Stimulated activated naive B cell treated with anti-CD40 and anti-IgM and Interleukin-4, amounts not matched to agents 10 μg/mL and 1 μg/mL and 100 μg/mL, for 72 hours (primary cell): ENCODE measurements around the gene AP4B1.

Experiments used
- ATAC-seq, 2 donors: fragments of 150-1000 bp; cut with Tn5 transposase; replicated peaks; 2 replicates each; pipeline ENCODE4 v1.10.0; 2021; ENCODE audit warnings: moderate library complexity in 1 of 2
- DNase-seq: peaks from one replicate; pipeline ENCODE4 v3.0.0; 2021
- H3K27ac Mint-ChIP-seq: one replicate; pipeline ENCODE4 v1.8.0; 2022; ENCODE audit warnings: mild to moderate bottlenecking, mixed read lengths
- H3K27me3 Mint-ChIP-seq, 2 donors: one replicate each; pipeline ENCODE4 v1.8.0; 2022; ENCODE audit warnings: mixed read lengths in 2 of 2
- H3K36me3 Mint-ChIP-seq, 2 donors: one replicate each; pipeline ENCODE4 v1.8.0; 2022; ENCODE audit warnings: mixed read lengths in 2 of 2, mild to moderate bottlenecking in 1 of 2
- H3K4me1 Mint-ChIP-seq, 2 donors: one replicate each; pipeline ENCODE4 v1.8.0; 2022; ENCODE audit warnings: mixed read lengths in 2 of 2, mild to moderate bottlenecking in 1 of 2
- H3K4me3 Mint-ChIP-seq, 2 donors: one replicate each; pipeline ENCODE4 v1.8.0; 2022; ENCODE audit warnings: mild to moderate bottlenecking in 2 of 2, mixed read lengths in 2 of 2, moderate library complexity in 1 of 2
- H3K9me3 Mint-ChIP-seq, 2 donors: one replicate each; pipeline ENCODE4 v1.8.0; 2022; ENCODE audit warnings: mixed read lengths in 2 of 2, mild to moderate bottlenecking in 1 of 2

Gene AP4B1

GRCh38 chr1:113918243-113918642 lies 13.6 kb upstream of the AP4B1 start:
- no peak overlapping the region for H3K4me3 Mint-ChIP-seq
- H3K27ac Mint-ChIP-seq, result no peak overlapping the region
- peaks cover 4 to 13% of the 10 kb centered on the region in 2 donors for H3K4me1 Mint-ChIP-seq
- no peaks in the 10 kb centered on the region for H3K27me3 Mint-ChIP-seq
- DNase-seq (no peak), ATAC-seq (no peak)
- peaks cover 0 to 2% of the 10 kb centered on the region in 2 donors for H3K9me3 Mint-ChIP-seq
- peaks cover 11 to 14% of the 10 kb centered on the region in 2 donors for H3K36me3 Mint-ChIP-seq

- Mint-ChIP-seq H3K27me3 (no peaks in the 10 kb centered on the region), H3K4me3 (no peak overlapping the region), H3K4me1 (peaks cover 4 to 13% of the 10 kb centered on the region in 2 donors), H3K9me3 (peaks cover 0 to 2% of the 10 kb centered on the region in 2 donors), H3K27ac (no peak overlapping the region), H3K36me3 (peaks cover 14 to 16% of the 10 kb centered on the region in 2 donors)
- DNase-seq (no peak), ATAC-seq (no peak)
Observed at GRCh38 chr1:113917400-113918082, 12.9 kb upstream of the AP4B1 start.

GRCh38 chr1:113916974-113917373 lies 12.4 kb upstream of the AP4B1 start:
- peaks cover 14 to 17% of the 10 kb centered on the region in 2 donors for H3K36me3 Mint-ChIP-seq
- H3K4me3 Mint-ChIP-seq, result no peak overlapping the region
- DNase-seq (no peak), ATAC-seq (no peak)
- no peaks in the 10 kb centered on the region for H3K27me3 Mint-ChIP-seq
- peaks cover 0 to 2% of the 10 kb centered on the region in 2 donors for H3K9me3 Mint-ChIP-seq
- H3K4me1 Mint-ChIP-seq, result peaks cover 4 to 13% of the 10 kb centered on the region in 2 donors
- H3K27ac Mint-ChIP-seq, result no peak overlapping the region

GRCh38 chr1:113913887-113914664 lies 9.5 kb upstream of the AP4B1 start:
- ATAC-seq (no peak), DNase-seq (no peak)
- H3K9me3 Mint-ChIP-seq, result peaks cover 0 to 2% of the 10 kb centered on the region in 2 donors
- peaks cover 4 to 19% of the 10 kb centered on the region in 2 donors for H3K4me1 Mint-ChIP-seq
- H3K27ac Mint-ChIP-seq, result no peak overlapping the region
- H3K4me3 Mint-ChIP-seq, result no peak overlapping the region
- H3K36me3 Mint-ChIP-seq, result peaks cover 31 to 42% of the 10 kb centered on the region in 2 donors
- H3K27me3 Mint-ChIP-seq, result no peaks in the 10 kb centered on the region

- no peak overlapping the region for H3K27ac Mint-ChIP-seq
- H3K9me3 Mint-ChIP-seq, result peaks cover 0 to 2% of the 10 kb centered on the region in 2 donors
Observed at GRCh38 chr1:113913312-113913668, 8.7 kb upstream of the AP4B1 start.

GRCh38 chr1:113912594-113913311 lies 8.2 kb upstream of the AP4B1 start:
- H3K4me1 Mint-ChIP-seq, result peaks cover 7 to 19% of the 10 kb centered on the region in 2 donors
- H3K27me3 Mint-ChIP-seq, result no peaks in the 10 kb centered on the region
- ATAC-seq, result no peak

More at GRCh38 chr1:113913312-113913668, 8.7 kb upstream of the AP4B1 start:
- Mint-ChIP-seq H3K36me3 (peaks cover 31 to 47% of the 10 kb centered on the region in 2 donors), H3K4me1 (peaks cover 7 to 19% of the 10 kb centered on the region in 2 donors), H3K27me3 (no peaks in the 10 kb centered on the region), H3K4me3 (no peak overlapping the region)
- ATAC-seq (no peak), DNase-seq (no peak)

GRCh38 chr1:113905435-113905861 lies 849 bp upstream of the AP4B1 start:
- ATAC-seq (peak in 1 of 2 donors; percentile 10), DNase-seq (peak; percentile 7)
- Mint-ChIP-seq H3K4me1 (peaks cover 21 to 39% of the 10 kb centered on the region in 2 donors), H3K9me3 (no peaks in the 10 kb centered on the region), H3K36me3 (peaks cover 28 to 35% of the 10 kb centered on the region in 2 donors), H3K27me3 (no peaks in the 10 kb centered on the region), H3K4me3 (peak overlapping the region; percentile 93 to 96), H3K27ac (peak overlapping the region; percentile 93)

More at GRCh38 chr1:113912594-113913311, 8.2 kb upstream of the AP4B1 start:
- H3K27ac Mint-ChIP-seq, result no peak overlapping the region
- peaks cover 0 to 2% of the 10 kb centered on the region in 2 donors for H3K9me3 Mint-ChIP-seq
- H3K4me3 Mint-ChIP-seq, result no peak overlapping the region
- no peak for DNase-seq
- peaks cover 36 to 53% of the 10 kb centered on the region in 2 donors for H3K36me3 Mint-ChIP-seq

- peak; percentile 41 to 43 for ATAC-seq
- no peaks in the 10 kb centered on the region for H3K9me3 Mint-ChIP-seq
- H3K27ac Mint-ChIP-seq, result peak overlapping the region; percentile 93
- H3K27me3 Mint-ChIP-seq, result no peaks in the 10 kb centered on the region
- DNase-seq, result no peak
- peak overlapping the region; percentile 93 to 96 for H3K4me3 Mint-ChIP-seq
- H3K4me1 Mint-ChIP-seq, result peaks cover 25 to 40% of the 10 kb centered on the region in 2 donors
- peaks cover 32 to 36% of the 10 kb centered on the region in 2 donors for H3K36me3 Mint-ChIP-seq
Observed at GRCh38 chr1:113904293-113904673, 316 bp downstream of the AP4B1 start.

- Mint-ChIP-seq H3K4me3 (peak overlapping the region; percentile 93 to 96), H3K36me3 (peaks cover 34 to 36% of the 10 kb centered on the region in 2 donors)
Observed at GRCh38 chr1:113903501-113904292, 902 bp downstream of the AP4B1 start.

GRCh38 chr1:113901191-113901590 lies 3.4 kb downstream of the AP4B1 start:
- H3K36me3 Mint-ChIP-seq, result peaks cover 33 to 39% of the 10 kb centered on the region in 2 donors
- no peaks in the 10 kb centered on the region for H3K27me3 Mint-ChIP-seq
- DNase-seq (no peak), ATAC-seq (no peak)
- no peak overlapping the region for H3K27ac Mint-ChIP-seq
- peaks cover 21 to 36% of the 10 kb centered on the region in 2 donors for H3K4me1 Mint-ChIP-seq
- H3K4me3 Mint-ChIP-seq, result no peak overlapping the region
- H3K9me3 Mint-ChIP-seq, result no peaks in the 10 kb centered on the region

More at GRCh38 chr1:113903501-113904292, 902 bp downstream of the AP4B1 start:
- Mint-ChIP-seq H3K27ac (peak overlapping the region; percentile 93), H3K27me3 (no peaks in the 10 kb centered on the region), H3K4me1 (peaks cover 24 to 40% of the 10 kb centered on the region in 2 donors), H3K9me3 (no peaks in the 10 kb centered on the region)
- ATAC-seq (no peak), DNase-seq (no peak)

- peaks cover 41 to 46% of the 10 kb centered on the region in 2 donors for H3K36me3 Mint-ChIP-seq
- no peaks in the 10 kb centered on the region for H3K27me3 Mint-ChIP-seq
- no peak for DNase-seq
- no peaks in the 10 kb centered on the region for H3K9me3 Mint-ChIP-seq
- no peak overlapping the region for H3K4me3 Mint-ChIP-seq
- no peak for ATAC-seq
- no peak overlapping the region for H3K27ac Mint-ChIP-seq
- H3K4me1 Mint-ChIP-seq, result peaks cover 18 to 34% of the 10 kb centered on the region in 2 donors
Observed at GRCh38 chr1:113899111-113899510, 5.5 kb downstream of the AP4B1 start.

- DNase-seq (no peak), ATAC-seq (no peak)
- peaks cover 47 to 50% of the 10 kb centered on the region in 2 donors for H3K36me3 Mint-ChIP-seq
- no peak overlapping the region for H3K4me3 Mint-ChIP-seq
- peaks cover 14 to 26% of the 10 kb centered on the region in 2 donors for H3K4me1 Mint-ChIP-seq
- H3K27ac Mint-ChIP-seq, result no peak overlapping the region
- H3K27me3 Mint-ChIP-seq, result no peaks in the 10 kb centered on the region
- H3K9me3 Mint-ChIP-seq, result no peaks in the 10 kb centered on the region
Observed at GRCh38 chr1:113898241-113898814, 6.3 kb downstream of the AP4B1 start.

- H3K27ac Mint-ChIP-seq, result no peak overlapping the region
Observed at GRCh38 chr1:113895961-113896360, 8.6 kb downstream of the AP4B1 start.

More at GRCh38 chr1:113895961-113896360, 8.6 kb downstream of the AP4B1 start:
- H3K4me3 Mint-ChIP-seq, result no peak overlapping the region
- ATAC-seq, result no peak
- DNase-seq, result no peak
- no peaks in the 10 kb centered on the region for H3K9me3 Mint-ChIP-seq
- H3K27me3 Mint-ChIP-seq, result no peaks in the 10 kb centered on the region
- peaks cover 4 to 6% of the 10 kb centered on the region in 2 donors for H3K4me1 Mint-ChIP-seq
- H3K36me3 Mint-ChIP-seq, result peaks cover 42 to 48% of the 10 kb centered on the region in 2 donors
